ENCODE data around the gene SLC49A4. TPM values are rescaled to one million over a fixed set of nuclear protein-coding genes. Genes with fewer than 3 reads are reported as not detected.
A peak's percentile ranks its signal among the peaks of the same experiment; 100 is the strongest.

SLC49A4 gene
- total RNA-seq, 1 experiment from 2014 or later, result 29.6 TPM

DNA sequence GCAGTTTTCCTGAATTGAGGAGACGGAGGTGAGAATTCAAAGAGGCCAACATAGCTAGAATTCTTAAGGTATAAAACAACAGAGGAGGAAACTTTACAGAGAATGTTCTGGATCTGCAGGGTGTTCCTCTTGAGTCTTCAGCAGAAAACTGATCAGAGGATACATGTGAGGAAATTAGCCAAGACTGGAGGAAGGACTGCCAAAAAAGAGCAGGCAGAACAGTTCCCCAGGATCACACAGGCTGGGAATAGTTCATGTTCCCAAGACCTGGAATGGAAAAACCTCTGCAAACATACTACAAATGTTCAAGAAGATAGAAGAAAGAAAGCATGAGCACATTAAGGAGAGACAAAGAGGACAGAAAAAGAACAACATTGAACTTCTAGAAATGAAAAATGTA lies 7.5 kb downstream of the SLC49A4 start:
- no peak overlapping the region for H3K9ac ChIP-seq (ENCODE audit: low read length)
- ATAC-seq, result no peak
- TF ChIP-seq EZH2 (IDR thresholded peaks at IDR 0.05; ENCODE audit: low read length, unreplicated experiment), result no peak
- H2AFZ ChIP-seq (ENCODE audit: low read length), result no peak overlapping the region
- H3K79me2 ChIP-seq (ENCODE audit: low read length), result no peaks in the 10 kb centered on the region
- no peaks in the 10 kb centered on the region for H3K9me3 ChIP-seq (ENCODE audit: low read length)
- H3K4me2 ChIP-seq (ENCODE audit: low read length), result no peak overlapping the region
- H3F3A ChIP-seq (ENCODE audit: low read length, unreplicated experiment), result no peaks in the 10 kb centered on the region
- no peaks in the 10 kb centered on the region for H3K27me3 ChIP-seq (ENCODE audit: low read length)
- intact Hi-C loops (cut with micrococcal nuclease), result no loop called here
- H3K4me1 ChIP-seq (ENCODE audit: insufficient read depth, low read length), result 0 out of 2 replicates have a peak, but pooled peaks cover 2% of the 10 kb centered on the region
- H3K36me3 ChIP-seq (ENCODE audit: low read depth, low read length), result no peaks in the 10 kb centered on the region
- POLR2A ChIA-PET (ENCODE audit: unreplicated experiment), result interaction anchor here (0.6 kb wide), 1 partner anchor 18 kb away, joined by 4 read pairs; no protein-coding TSS in a partner anchor
- CTCF ChIA-PET, result no interaction called here
- DNase-seq, result no peak
- H4K20me1 ChIP-seq (ENCODE audit: low read length), result no peaks in the 10 kb centered on the region; the same call in 1 of the 2 replicates
- H3K4me3 ChIP-seq (ENCODE audit: low read length), result no peak overlapping the region
- BruUV-seq (replicated peaks), result no TSS peak
- no peak overlapping the region for H3K27ac ChIP-seq (ENCODE audit: low read length)
- H3K9me2 ChIP-seq (replicated peaks; ENCODE audit: low read length), result no peaks in the 10 kb centered on the region

DNA sequence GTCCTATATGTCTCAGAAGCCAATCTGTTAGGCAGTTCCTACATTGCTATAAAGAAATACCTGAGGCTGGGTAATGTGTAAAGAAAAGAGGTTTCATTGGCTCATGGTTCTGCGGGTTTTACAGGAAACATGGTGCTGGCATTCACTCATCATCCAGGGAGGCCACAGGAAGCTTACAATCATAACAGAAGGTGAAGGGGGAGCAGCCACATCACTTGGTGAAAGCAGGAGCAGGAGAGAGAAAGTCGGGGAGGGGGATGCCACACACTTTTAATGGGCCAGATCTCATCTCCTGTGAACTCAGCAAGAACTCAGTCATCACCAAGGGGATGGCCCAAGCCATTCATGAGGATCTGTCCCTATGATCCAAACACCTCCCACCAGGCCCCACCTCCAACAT lies 9.1 kb downstream of the SLC49A4 start:
- Histone ChIP-seq H3K27ac (ENCODE audit: low read length) (no peak overlapping the region), H3K9me3 (ENCODE audit: low read length) (no peaks in the 10 kb centered on the region), H3K79me2 (ENCODE audit: low read length) (no peaks in the 10 kb centered on the region), H3K9me2 (replicated peaks; ENCODE audit: low read length) (no peaks in the 10 kb centered on the region), H3K4me1 (ENCODE audit: insufficient read depth, low read length) (no peaks in the 10 kb centered on the region), H3F3A (ENCODE audit: low read length, unreplicated experiment) (no peaks in the 10 kb centered on the region), H3K27me3 (ENCODE audit: low read length) (no peaks in the 10 kb centered on the region), H3K9ac (ENCODE audit: low read length) (no peak overlapping the region), H3K4me2 (ENCODE audit: low read length) (no peak overlapping the region), H3K4me3 (ENCODE audit: low read length) (no peak overlapping the region), H3K36me3 (ENCODE audit: low read depth, low read length) (no peaks in the 10 kb centered on the region), H4K20me1 (ENCODE audit: low read length) (no peaks in the 10 kb centered on the region), H2AFZ (ENCODE audit: low read length) (no peak overlapping the region)
- BruUV-seq (replicated peaks), result no TSS peak
- intact Hi-C loops (cut with micrococcal nuclease), result no loop called here
- ChIA-PET CTCF (no interaction called here), POLR2A (ENCODE audit: unreplicated experiment) (no interaction called here)
- ATAC-seq (no peak), DNase-seq (no peak)
- TF ChIP-seq EZH2phosphoT487 (IDR thresholded peaks at IDR 0.05; ENCODE audit: borderline replicate concordance, low read length) (no peak), EZH2 (IDR thresholded peaks at IDR 0.05; ENCODE audit: low read length, unreplicated experiment) (no peak)
- TF ChIP-seq, protein P1, sequence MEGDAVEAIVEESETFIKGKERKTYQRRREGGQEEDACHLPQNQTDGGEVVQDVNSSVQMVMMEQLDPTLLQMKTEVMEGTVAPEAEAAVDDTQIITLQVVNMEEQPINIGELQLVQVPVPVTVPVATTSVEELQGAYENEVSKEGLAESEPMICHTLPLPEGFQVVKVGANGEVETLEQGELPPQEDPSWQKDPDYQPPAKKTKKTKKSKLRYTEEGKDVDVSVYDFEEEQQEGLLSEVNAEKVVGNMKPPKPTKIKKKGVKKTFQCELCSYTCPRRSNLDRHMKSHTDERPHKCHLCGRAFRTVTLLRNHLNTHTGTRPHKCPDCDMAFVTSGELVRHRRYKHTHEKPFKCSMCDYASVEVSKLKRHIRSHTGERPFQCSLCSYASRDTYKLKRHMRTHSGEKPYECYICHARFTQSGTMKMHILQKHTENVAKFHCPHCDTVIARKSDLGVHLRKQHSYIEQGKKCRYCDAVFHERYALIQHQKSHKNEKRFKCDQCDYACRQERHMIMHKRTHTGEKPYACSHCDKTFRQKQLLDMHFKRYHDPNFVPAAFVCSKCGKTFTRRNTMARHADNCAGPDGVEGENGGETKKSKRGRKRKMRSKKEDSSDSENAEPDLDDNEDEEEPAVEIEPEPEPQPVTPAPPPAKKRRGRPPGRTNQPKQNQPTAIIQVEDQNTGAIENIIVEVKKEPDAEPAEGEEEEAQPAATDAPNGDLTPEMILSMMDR (conservative IDR thresholded peaks at IDR 0.05; ENCODE audit: low read depth, low read length), result no peak

DNA sequence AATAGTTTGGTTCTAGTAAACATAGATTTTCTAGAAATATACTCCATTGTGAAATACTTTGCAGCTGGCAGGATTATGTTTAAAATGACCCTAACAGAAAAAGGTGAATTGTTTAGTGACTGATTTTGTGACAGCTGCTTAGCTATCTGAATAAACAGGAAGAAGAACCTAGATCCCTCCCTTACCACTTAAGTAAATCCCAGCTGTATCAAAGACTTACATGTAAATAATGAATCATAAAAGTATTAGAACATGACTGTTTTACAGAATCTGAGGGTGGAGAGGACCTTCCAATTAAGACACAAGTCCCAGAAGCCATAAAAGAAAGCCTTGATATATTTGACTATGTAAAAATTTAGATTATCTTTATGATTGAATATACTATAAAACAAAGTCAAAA lies 15.9 kb downstream of the SLC49A4 start:
- Histone ChIP-seq H4K20me1 (ENCODE audit: low read length) (no peaks in the 10 kb centered on the region), H2AFZ (ENCODE audit: low read length) (no peak overlapping the region), H3K36me3 (ENCODE audit: low read depth, low read length) (no peaks in the 10 kb centered on the region), H3K27me3 (ENCODE audit: low read length) (no peaks in the 10 kb centered on the region), H3K4me3 (ENCODE audit: low read length) (no peak overlapping the region), H3K9me2 (replicated peaks; ENCODE audit: low read length) (no peaks in the 10 kb centered on the region), H3K27ac (ENCODE audit: low read length) (no peak overlapping the region), H3K79me2 (ENCODE audit: low read length) (no peaks in the 10 kb centered on the region), H3K4me1 (ENCODE audit: insufficient read depth, low read length) (no peaks in the 10 kb centered on the region; the same call in 1 of the 2 replicates), H3K4me2 (ENCODE audit: low read length) (no peak overlapping the region), H3K9me3 (ENCODE audit: low read length) (no peaks in the 10 kb centered on the region), H3F3A (ENCODE audit: low read length, unreplicated experiment) (no peaks in the 10 kb centered on the region), H3K9ac (ENCODE audit: low read length) (no peak overlapping the region)
- intact Hi-C loops (cut with micrococcal nuclease), result loop anchor here (2.0 kb wide), 1 partner anchor 16 kb away; the partner anchor contains the start of gene SLC49A4
- POLR2A ChIA-PET (ENCODE audit: unreplicated experiment), result interaction anchor here (0.6 kb wide), 1 partner anchor 218 kb away, joined by 3 read pairs; no protein-coding TSS in a partner anchor
- BruUV-seq (replicated peaks), result no TSS peak
- TF ChIP-seq, protein P1 (conservative IDR thresholded peaks at IDR 0.05; ENCODE audit: low read depth, low read length), result no peak
- TF ChIP-seq EZH2 (IDR thresholded peaks at IDR 0.05; ENCODE audit: low read length, unreplicated experiment) (no peak), EZH2phosphoT487 (IDR thresholded peaks at IDR 0.05; ENCODE audit: borderline replicate concordance, low read length) (no peak)
- CTCF ChIA-PET, result no interaction called here
- peak; percentile 20 for DNase-seq
- peak; percentile 77 for ATAC-seq
